Measurements from ENCODE around the gene RNF207.
A peak's percentile ranks its signal among the peaks of the same experiment; 100 is the strongest.

The RNF207 gene

DNA sequence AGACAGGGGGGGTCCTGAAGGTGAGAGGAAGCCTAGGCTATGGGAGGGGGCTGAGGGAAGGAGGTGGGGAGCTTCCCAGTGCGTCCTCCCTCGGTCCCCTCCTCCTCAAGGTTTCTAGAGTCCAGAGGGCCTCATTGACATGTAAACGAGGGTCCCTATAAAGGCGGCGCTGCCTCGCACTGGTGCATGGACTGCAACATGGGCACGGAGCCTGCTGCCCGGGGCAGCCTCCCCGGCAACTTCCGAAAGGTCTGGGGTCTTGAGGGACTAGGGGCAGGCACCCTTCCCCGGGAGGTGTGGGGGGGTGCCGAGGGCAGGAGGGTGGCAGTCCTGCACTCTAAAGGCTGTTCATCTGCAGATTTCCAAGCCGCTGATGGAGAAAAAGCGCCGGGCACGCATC is 38.1 kb downstream of the RNF207 start, which contains the start of gene HES3:
HES3 (plus strand) TSS at position 187 of the 400 bp plus-strand sequence; CDS start at position 374, 187 bp downstream.
- H3K9ac ChIP-seq (ENCODE audit: low read depth in 1 of 2, low read length in 2 of 2): no peak within 1 kb of the TSS
- H3K4me1 ChIP-seq (ENCODE audit: control insufficient read depth in 2 of 2, insufficient read depth in 2 of 2, low read length in 2 of 2): peaks cover 8 to 11% of the 10 kb centered on the region in 2 donors
- no peak within 1 kb of the TSS for H3K27ac ChIP-seq (ENCODE audit: low read depth in 2 of 2, low read length in 2 of 2)
- peaks cover 38 to 49% of the 10 kb centered on the region in 2 donors for H3K27me3 ChIP-seq (ENCODE audit: control insufficient read depth in 2 of 2, insufficient read depth in 2 of 2, low read length in 2 of 2)
- no peaks in the 10 kb centered on the region for H3K9me3 ChIP-seq (ENCODE audit: control insufficient read depth in 2 of 2, low read length in 2 of 2)
- no peak within 1 kb of the TSS for H3K4me3 ChIP-seq (ENCODE audit: low read length in 2 of 2)
- H3K36me3 ChIP-seq (ENCODE audit: control insufficient read depth in 2 of 2, insufficient read depth in 2 of 2, low read length in 2 of 2): no peaks in the 10 kb centered on the region

DNA sequence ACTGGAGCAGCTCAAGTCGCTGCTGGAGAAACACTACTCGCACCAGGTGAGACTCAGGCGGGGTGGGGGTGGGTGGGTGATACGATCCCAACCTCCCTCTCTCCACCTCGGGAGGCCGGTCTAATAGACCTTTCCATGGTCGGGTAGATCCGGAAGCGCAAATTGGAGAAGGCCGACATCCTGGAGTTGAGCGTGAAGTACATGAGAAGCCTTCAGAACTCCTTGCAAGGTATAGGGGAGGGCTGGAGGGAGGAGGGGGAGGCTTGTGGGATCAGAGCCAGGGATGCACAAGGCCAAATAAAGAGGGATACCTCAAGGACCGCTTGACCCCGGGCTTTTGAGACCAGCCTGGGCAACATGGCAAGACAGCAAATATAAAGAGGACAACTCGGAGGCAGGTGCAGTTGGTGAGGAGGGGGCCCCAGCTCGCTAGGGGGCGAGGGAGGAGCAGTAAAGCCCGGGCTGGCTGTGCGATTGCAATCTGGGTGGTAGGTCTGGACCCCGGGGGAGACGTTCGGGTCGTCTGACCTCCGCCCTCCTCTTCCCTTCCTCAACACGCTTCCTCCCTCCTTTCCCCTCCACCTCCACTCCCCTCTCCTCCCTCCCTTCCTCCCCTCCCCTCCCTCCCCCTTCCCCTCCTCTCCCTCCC is 38.6 kb downstream of the RNF207 start:
- H3K4me3 ChIP-seq (ENCODE audit: low read length in 2 of 2): no peak overlapping the region
- no peaks in the 10 kb centered on the region for H3K36me3 ChIP-seq (ENCODE audit: control insufficient read depth in 2 of 2, insufficient read depth in 2 of 2, low read length in 2 of 2)
- H3K4me1 ChIP-seq (ENCODE audit: control insufficient read depth in 2 of 2, insufficient read depth in 2 of 2, low read length in 2 of 2): peaks cover 8 to 11% of the 10 kb centered on the region in 2 donors
- no peak overlapping the region for H3K27ac ChIP-seq (ENCODE audit: low read depth in 2 of 2, low read length in 2 of 2)
- no peak overlapping the region for H3K9ac ChIP-seq (ENCODE audit: low read depth in 1 of 2, low read length in 2 of 2)
- H3K9me3 ChIP-seq (ENCODE audit: control insufficient read depth in 2 of 2, low read length in 2 of 2): no peaks in the 10 kb centered on the region
- peaks cover 34 to 50% of the 10 kb centered on the region in 2 donors for H3K27me3 ChIP-seq (ENCODE audit: control insufficient read depth in 2 of 2, insufficient read depth in 2 of 2, low read length in 2 of 2)

DNA sequence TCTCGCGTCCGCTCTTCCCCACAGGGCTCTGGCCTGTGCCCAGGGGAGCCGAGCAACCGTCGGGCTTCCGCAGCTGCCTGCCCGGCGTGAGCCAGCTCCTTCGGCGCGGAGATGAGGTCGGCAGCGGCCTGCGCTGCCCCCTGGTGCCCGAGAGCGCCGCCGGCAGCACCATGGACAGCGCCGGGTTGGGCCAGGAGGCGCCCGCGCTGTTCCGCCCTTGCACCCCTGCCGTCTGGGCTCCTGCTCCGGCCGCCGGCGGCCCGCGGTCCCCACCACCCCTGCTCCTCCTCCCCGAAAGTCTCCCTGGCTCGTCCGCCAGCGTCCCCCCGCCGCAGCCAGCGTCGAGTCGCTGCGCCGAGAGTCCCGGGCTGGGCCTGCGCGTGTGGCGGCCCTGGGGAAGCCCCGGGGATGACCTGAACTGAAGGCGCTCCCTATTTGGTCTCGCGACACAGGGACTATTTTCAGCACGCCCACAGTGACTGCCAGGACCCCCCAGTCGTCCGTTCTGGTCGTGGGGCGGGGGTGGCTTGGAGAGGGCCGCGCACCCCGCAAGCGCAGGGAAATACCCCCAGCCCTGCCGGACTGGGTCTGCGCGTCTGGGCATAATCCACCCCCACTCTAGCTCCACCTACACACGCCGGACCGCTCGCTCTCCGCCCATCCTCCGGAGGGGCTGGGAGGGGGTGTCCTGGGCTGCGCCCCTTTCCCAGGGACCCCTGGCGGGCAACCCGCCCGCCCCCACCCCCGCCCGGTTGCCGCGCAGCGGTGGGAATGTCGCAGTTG is 39.4 kb downstream of the RNF207 start:
- H3K4me1 ChIP-seq (ENCODE audit: control insufficient read depth in 2 of 2, insufficient read depth in 2 of 2, low read length in 2 of 2): peaks cover 13 to 14% of the 10 kb centered on the region in 2 donors
- no peak overlapping the region for H3K4me3 ChIP-seq (ENCODE audit: low read length in 2 of 2)
- no peak overlapping the region for H3K27ac ChIP-seq (ENCODE audit: low read depth in 2 of 2, low read length in 2 of 2)
- no peaks in the 10 kb centered on the region for H3K9me3 ChIP-seq (ENCODE audit: control insufficient read depth in 2 of 2, low read length in 2 of 2)
- H3K9ac ChIP-seq (ENCODE audit: low read depth in 1 of 2, low read length in 2 of 2): no peak overlapping the region
- H3K36me3 ChIP-seq (ENCODE audit: control insufficient read depth in 2 of 2, insufficient read depth in 2 of 2, low read length in 2 of 2): no peaks in the 10 kb centered on the region
- H3K27me3 ChIP-seq (ENCODE audit: control insufficient read depth in 2 of 2, insufficient read depth in 2 of 2, low read length in 2 of 2): peaks cover 37 to 49% of the 10 kb centered on the region in 2 donors

DNA sequence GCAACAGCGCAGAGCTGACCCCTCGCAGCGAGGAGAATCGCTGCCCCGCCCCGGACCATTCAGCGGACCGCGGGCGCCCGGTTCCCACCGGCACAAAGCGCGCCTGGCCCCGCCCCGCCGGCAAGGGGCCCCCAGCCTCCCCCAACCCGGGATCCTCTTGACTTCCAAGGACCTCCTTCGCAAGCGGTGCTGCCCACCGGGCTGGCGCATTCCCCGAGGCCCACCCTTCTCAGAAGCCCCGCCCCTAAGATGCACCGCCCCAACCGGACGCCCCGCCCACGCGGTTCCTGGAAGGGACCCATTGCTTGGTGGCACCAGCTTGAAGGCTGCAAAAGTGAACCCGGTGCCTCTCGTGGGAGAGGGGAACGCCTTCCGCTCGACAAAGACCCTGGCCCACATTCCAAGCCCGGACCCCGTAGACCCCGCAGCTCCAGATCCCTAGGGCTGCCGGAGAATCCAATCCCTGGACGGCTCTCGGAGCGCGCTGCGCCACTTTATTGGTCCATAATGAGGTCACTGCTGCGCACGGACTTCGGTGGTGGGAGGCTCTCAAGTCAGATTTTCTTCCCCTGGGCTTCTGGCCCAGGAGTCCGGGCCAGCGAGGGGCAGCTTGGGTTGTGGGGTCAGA is 40.1 kb downstream of the RNF207 start:
- H3K4me3 ChIP-seq (ENCODE audit: low read length in 2 of 2): no peak overlapping the region
- no peak overlapping the region for H3K27ac ChIP-seq (ENCODE audit: low read depth in 2 of 2, low read length in 2 of 2)
- peaks cover 36 to 48% of the 10 kb centered on the region in 2 donors for H3K27me3 ChIP-seq (ENCODE audit: control insufficient read depth in 2 of 2, insufficient read depth in 2 of 2, low read length in 2 of 2)
- H3K9ac ChIP-seq (ENCODE audit: low read depth in 1 of 2, low read length in 2 of 2): no peak overlapping the region
- no peaks in the 10 kb centered on the region for H3K9me3 ChIP-seq (ENCODE audit: control insufficient read depth in 2 of 2, low read length in 2 of 2)
- H3K36me3 ChIP-seq (ENCODE audit: control insufficient read depth in 2 of 2, insufficient read depth in 2 of 2, low read length in 2 of 2): no peaks in the 10 kb centered on the region
- peaks cover 13 to 14% of the 10 kb centered on the region in 2 donors for H3K4me1 ChIP-seq (ENCODE audit: control insufficient read depth in 2 of 2, insufficient read depth in 2 of 2, low read length in 2 of 2)

DNA sequence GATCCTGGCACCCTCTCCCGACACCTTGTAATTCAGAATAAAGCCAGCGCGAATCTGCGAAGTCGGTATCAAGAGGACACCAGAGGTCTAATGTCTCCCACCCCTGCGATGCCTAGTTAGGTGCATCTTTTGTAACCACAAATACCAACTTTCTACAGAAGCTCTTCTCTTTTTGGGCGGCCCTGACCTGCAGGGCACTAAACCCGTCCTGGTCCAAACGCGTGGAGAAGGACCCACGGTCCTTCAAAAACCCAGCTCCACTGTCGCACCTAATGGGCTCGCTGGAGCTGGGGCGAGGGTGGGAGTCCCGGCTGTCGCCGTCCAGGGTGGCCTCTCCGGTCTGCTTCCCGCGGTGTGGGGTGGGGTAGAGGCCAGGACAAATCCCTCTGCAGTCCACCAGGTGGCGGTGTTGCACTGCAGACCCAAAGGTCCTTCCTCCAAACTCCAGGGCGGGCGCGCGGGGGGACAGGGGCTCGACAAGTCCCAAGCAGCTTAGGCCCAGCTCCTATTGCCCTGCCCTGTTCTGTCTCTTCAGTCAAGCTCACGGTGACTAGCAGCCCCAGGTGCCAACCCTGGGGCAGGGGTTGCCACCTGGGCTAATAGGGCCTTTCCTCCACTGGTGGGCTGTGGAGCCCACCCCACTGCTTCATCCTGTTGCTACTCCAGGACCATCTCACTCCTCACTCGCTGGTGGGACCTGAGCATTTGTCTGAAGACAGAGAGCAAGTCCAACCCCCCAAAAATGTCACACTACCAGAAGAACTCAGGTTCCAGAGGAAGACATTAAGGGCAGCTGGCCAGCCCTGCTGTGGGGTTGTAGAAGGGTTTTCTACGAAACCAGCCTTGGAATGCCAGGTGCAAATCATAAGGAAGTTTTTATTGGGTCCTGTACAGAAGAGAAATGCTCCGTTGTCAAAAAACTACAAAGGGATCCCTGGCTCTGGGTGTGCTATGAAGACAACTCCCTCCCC is 40.9 kb downstream of the RNF207 start:
- Histone ChIP-seq H3K36me3 (ENCODE audit: control insufficient read depth in 2 of 2, insufficient read depth in 2 of 2, low read length in 2 of 2) (no peaks in the 10 kb centered on the region), H3K27ac (ENCODE audit: low read depth in 2 of 2, low read length in 2 of 2) (peak overlapping the region in 1 of 2 donors; percentile 29), H3K9ac (ENCODE audit: low read depth in 1 of 2, low read length in 2 of 2) (peak overlapping the region; percentile 1 to 47), H3K4me3 (ENCODE audit: low read length in 2 of 2) (no peak overlapping the region), H3K27me3 (ENCODE audit: control insufficient read depth in 2 of 2, insufficient read depth in 2 of 2, low read length in 2 of 2) (peaks cover 33 to 44% of the 10 kb centered on the region in 2 donors), H3K9me3 (ENCODE audit: control insufficient read depth in 2 of 2, low read length in 2 of 2) (no peaks in the 10 kb centered on the region), H3K4me1 (ENCODE audit: control insufficient read depth in 2 of 2, insufficient read depth in 2 of 2, low read length in 2 of 2) (peaks cover 13 to 14% of the 10 kb centered on the region in 2 donors)

DNA sequence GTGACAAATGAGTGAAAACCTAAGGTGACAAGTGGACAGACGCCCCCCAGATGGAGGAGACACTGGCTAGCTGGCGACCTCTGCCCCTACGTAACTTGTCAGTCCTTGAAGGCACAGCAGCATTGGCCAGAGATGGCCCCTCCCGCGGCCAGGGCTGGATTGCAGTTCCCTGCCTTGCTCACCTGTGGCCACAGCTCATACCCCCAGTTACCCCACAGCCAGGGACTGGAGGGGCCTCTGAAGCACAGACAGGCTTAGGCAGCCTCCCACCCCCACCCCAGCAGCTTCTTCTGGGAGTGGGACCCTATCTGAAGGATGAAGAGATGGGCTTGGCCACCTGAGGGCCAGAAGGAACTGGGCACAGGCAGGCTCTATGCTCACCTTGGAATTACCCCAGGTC is 41.7 kb downstream of the RNF207 start:
- Histone ChIP-seq H3K9me3 (ENCODE audit: control insufficient read depth in 2 of 2, low read length in 2 of 2) (no peaks in the 10 kb centered on the region), H3K9ac (ENCODE audit: low read depth in 1 of 2, low read length in 2 of 2) (no peak overlapping the region), H3K4me1 (ENCODE audit: control insufficient read depth in 2 of 2, insufficient read depth in 2 of 2, low read length in 2 of 2) (peaks cover 13 to 14% of the 10 kb centered on the region in 2 donors), H3K4me3 (ENCODE audit: low read length in 2 of 2) (no peak overlapping the region), H3K36me3 (ENCODE audit: control insufficient read depth in 2 of 2, insufficient read depth in 2 of 2, low read length in 2 of 2) (no peaks in the 10 kb centered on the region), H3K27ac (ENCODE audit: low read depth in 2 of 2, low read length in 2 of 2) (peak overlapping the region in 1 of 2 donors; percentile 16), H3K27me3 (ENCODE audit: control insufficient read depth in 2 of 2, insufficient read depth in 2 of 2, low read length in 2 of 2) (peaks cover 36 to 44% of the 10 kb centered on the region in 2 donors)

DNA sequence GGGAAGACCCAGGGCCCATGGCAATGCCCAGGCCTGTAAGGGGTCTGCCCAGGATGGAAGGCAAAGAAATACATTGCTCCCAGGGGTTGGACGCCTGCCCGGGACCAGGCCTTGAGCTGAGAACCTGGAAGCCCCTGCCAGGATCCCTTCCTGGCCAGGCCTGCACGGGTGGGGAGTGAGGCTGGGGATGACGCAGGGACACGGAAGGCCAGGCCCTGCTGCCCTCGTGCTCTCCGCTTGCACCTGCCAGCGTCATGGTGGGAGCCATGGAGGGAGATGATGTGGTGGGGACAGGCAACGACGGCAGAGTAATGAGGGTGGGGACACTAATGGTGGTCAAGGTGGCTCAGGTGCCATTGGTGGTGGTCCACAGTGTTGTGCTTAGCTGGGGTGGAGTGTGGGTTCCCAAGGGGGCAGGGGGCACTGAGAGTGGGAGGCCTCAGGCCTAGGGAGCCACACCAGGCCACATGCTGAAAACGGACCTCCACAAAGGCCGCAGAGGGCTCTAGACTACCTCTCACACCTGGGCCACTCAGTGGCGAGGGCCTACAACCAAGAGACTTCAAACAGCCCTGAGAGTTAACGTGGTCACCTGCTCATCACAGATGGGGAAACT is 42.4 kb downstream of the RNF207 start:
- Histone ChIP-seq H3K4me1 (ENCODE audit: control insufficient read depth in 2 of 2, insufficient read depth in 2 of 2, low read length in 2 of 2) (peaks cover 13 to 14% of the 10 kb centered on the region in 2 donors), H3K9ac (ENCODE audit: low read depth in 1 of 2, low read length in 2 of 2) (no peak overlapping the region), H3K4me3 (ENCODE audit: low read length in 2 of 2) (no peak overlapping the region), H3K27ac (ENCODE audit: low read depth in 2 of 2, low read length in 2 of 2) (peak overlapping the region in 1 of 2 donors; percentile 44), H3K9me3 (ENCODE audit: control insufficient read depth in 2 of 2, low read length in 2 of 2) (no peaks in the 10 kb centered on the region), H3K36me3 (ENCODE audit: control insufficient read depth in 2 of 2, insufficient read depth in 2 of 2, low read length in 2 of 2) (no peaks in the 10 kb centered on the region), H3K27me3 (ENCODE audit: control insufficient read depth in 2 of 2, insufficient read depth in 2 of 2, low read length in 2 of 2) (peaks cover 30 to 38% of the 10 kb centered on the region in 2 donors)

DNA sequence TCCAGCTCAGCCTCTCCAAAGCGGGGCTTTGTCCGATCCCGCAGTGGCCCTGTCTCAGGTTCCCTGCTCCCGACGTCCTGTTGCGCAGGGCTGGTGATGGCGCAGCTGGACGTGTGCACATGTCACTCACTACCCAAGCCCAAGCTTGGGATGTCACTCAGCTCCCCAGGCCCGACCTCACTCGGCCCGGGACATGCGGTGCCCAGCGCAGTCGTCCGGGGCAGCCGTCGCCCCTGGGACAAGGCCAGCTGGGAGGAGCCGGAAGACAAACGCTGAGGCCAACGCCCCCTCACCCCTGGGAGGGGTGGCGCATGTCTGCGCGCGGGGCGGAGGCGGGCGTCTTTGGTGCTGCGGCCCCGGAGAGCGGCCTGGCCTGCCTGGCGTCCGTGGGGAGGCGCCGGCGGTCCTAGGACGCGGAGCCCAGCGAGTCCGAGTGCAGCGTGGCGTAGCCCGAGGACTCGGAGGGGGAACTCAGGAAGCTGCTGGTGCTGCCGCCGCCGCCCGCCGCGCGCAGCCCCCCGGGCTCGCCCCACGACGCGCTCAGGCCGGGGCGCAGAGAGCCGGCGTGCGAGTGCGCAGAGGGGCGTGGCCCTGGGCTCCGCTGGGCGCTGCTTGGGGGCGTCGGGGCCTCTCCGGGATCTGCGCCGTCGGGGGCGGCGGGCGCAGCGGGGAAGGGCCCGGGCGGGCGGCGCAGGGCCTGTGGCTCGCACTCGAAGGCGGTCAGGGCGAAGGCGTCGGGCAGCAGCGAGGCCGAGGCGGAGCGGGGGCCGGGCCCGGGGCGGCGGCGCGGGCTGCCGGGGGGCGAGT is 43.2 kb downstream of the RNF207 start:
- peaks cover 25 to 31% of the 10 kb centered on the region in 2 donors for H3K27me3 ChIP-seq (ENCODE audit: control insufficient read depth in 2 of 2, insufficient read depth in 2 of 2, low read length in 2 of 2)
- peaks cover 13 to 14% of the 10 kb centered on the region in 2 donors for H3K4me1 ChIP-seq (ENCODE audit: control insufficient read depth in 2 of 2, insufficient read depth in 2 of 2, low read length in 2 of 2)
- peak overlapping the region in 1 of 2 donors; percentile 44 for H3K27ac ChIP-seq (ENCODE audit: low read depth in 2 of 2, low read length in 2 of 2)
- H3K36me3 ChIP-seq (ENCODE audit: control insufficient read depth in 2 of 2, insufficient read depth in 2 of 2, low read length in 2 of 2): peaks cover 0 to 1% of the 10 kb centered on the region in 2 donors
- H3K9ac ChIP-seq (ENCODE audit: low read depth in 1 of 2, low read length in 2 of 2): no peak overlapping the region
- H3K9me3 ChIP-seq (ENCODE audit: control insufficient read depth in 2 of 2, low read length in 2 of 2): no peaks in the 10 kb centered on the region
- no peak overlapping the region for H3K4me3 ChIP-seq (ENCODE audit: low read length in 2 of 2)
